Measurements from ENCODE around the gene PHACTR2. TPM values are rescaled to one million over a fixed set of nuclear protein-coding genes. Genes with fewer than 3 reads are reported as not detected.

PHACTR2 gene
- total and polyA plus RNA-seq, 2 of the 13 experiments (the other 11 are each of a cell fraction or from before 2014, with no cell fraction given) = 11.3 to 28.2 TPM

DNA sequence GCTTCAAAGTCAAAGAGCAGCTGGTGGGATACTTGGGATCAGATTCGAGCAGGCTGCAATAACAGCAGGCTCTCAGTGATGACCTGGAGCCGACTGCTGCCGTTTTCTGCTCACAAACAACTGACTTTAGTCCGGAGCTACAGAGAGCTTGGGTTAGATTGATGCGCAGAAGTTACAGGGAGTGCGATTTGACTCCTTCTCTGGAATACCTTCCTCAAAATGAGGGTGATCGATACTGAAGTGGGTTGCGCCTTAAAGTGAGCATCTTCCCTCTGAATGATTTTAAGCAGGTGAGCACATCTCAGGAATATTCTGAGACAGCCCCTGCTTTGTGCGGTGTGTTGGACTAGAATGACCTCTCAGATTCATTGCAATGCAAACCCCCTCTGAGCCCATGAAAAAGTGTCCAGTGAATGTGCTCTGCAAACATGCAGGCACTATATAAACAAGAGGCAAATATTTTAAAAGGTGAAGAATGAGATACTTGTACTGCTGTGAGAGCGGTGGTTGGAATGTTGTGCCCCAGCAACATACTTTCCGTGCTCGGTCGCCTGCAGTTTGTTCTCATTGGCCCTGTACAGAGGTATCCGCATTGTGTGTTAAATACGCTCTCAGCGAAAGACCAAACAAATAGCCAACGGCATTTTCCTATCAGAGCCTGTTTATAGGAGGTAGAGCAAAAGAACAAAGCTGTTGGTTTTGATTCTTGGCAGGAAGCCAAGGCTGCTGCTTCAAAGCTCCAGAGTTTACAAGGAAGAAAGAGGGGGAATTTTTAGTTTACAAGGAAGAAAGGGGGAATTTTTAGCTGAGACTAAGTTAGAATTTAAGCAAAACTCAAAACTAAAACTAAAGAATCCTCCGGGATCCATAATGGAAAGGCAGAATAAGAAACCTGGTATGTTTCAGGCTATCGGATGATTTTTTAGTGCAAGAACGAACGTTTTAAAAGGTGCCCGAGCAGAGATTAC is 67.7 kb downstream of the PHACTR2 start (continued):
- TF ChIP-seq, protein P1, sequence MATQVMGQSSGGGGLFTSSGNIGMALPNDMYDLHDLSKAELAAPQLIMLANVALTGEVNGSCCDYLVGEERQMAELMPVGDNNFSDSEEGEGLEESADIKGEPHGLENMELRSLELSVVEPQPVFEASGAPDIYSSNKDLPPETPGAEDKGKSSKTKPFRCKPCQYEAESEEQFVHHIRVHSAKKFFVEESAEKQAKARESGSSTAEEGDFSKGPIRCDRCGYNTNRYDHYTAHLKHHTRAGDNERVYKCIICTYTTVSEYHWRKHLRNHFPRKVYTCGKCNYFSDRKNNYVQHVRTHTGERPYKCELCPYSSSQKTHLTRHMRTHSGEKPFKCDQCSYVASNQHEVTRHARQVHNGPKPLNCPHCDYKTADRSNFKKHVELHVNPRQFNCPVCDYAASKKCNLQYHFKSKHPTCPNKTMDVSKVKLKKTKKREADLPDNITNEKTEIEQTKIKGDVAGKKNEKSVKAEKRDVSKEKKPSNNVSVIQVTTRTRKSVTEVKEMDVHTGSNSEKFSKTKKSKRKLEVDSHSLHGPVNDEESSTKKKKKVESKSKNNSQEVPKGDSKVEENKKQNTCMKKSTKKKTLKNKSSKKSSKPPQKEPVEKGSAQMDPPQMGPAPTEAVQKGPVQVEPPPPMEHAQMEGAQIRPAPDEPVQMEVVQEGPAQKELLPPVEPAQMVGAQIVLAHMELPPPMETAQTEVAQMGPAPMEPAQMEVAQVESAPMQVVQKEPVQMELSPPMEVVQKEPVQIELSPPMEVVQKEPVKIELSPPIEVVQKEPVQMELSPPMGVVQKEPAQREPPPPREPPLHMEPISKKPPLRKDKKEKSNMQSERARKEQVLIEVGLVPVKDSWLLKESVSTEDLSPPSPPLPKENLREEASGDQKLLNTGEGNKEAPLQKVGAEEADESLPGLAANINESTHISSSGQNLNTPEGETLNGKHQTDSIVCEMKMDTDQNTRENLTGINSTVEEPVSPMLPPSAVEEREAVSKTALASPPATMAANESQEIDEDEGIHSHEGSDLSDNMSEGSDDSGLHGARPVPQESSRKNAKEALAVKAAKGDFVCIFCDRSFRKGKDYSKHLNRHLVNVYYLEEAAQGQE (IDR thresholded peaks at IDR 0.05; ENCODE audit: borderline replicate concordance in 1 of 2, low read depth in 1 of 2, low read length in 2 of 2) = peak in 1 of 2 experiments; percentile 45; a peak in 1 of 4 replicates
- peak; percentile 14 for TF ChIP-seq YY1 (IDR thresholded peaks at IDR 0.05; ENCODE audit: insufficient read depth, insufficient replicate concordance, low read depth, low read length)
- TF ChIP-seq PITX1 (CRISPR knock-in tag; IDR thresholded peaks at IDR 0.05) = peak; percentile 75
- TF ChIP-seq BCL6 (CRISPR knock-in tag; IDR thresholded peaks at IDR 0.05) = peak; percentile 88
- TF ChIP-seq SIX4 (CRISPR knock-in tag; IDR thresholded peaks at IDR 0.05) = peak; percentile 78
- no peak for TF ChIP-seq ZNF333 (CRISPR knock-in tag; IDR thresholded peaks at IDR 0.05; ENCODE audit: borderline replicate concordance)
- TF ChIP-seq ATAD3A (CRISPR knock-in tag; IDR thresholded peaks at IDR 0.05) = no peak
- TF ChIP-seq ARNT2 (CRISPR knock-in tag; IDR thresholded peaks at IDR 0.05; ENCODE audit: low read depth) = peak; percentile 29; the same call in 1 of the 2 replicates
- no peak for TF ChIP-seq ZNF562 (CRISPR knock-in tag; IDR thresholded peaks at IDR 0.05; ENCODE audit: borderline replicate concordance)
- TF ChIP-seq ZNF143 (CRISPR knock-in tag; IDR thresholded peaks at IDR 0.05) = 0 out of 2 replicates have a peak, but pooled peaks have one; percentile 33
- TF ChIP-seq ZNF724P (CRISPR knock-in tag; IDR thresholded peaks at IDR 0.05; ENCODE audit: borderline replicate concordance) = 0 out of 2 replicates have a peak, but pooled peaks have one; percentile 29
- TF ChIP-seq ZNF589 (CRISPR knock-in tag; conservative IDR thresholded peaks at IDR 0.05) = no peak
- TF ChIP-seq YEATS4 (CRISPR knock-in tag; IDR thresholded peaks at IDR 0.05; ENCODE audit: borderline replicate concordance) = peak; percentile 48
- TF ChIP-seq ZBTB42 (CRISPR knock-in tag; IDR thresholded peaks at IDR 0.05) = no peak
- TF ChIP-seq, protein P2, sequence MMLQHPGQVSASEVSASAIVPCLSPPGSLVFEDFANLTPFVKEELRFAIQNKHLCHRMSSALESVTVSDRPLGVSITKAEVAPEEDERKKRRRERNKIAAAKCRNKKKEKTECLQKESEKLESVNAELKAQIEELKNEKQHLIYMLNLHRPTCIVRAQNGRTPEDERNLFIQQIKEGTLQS (CRISPR knock-in tag; IDR thresholded peaks at IDR 0.05) = 0 out of 2 replicates have a peak, but pooled peaks have one; percentile 53
- peak; percentile 65; the same call in 1 of the 2 replicates for TF ChIP-seq TP53 (CRISPR knock-in tag; conservative IDR thresholded peaks at IDR 0.05)
- TF ChIP-seq ZBTB3 (CRISPR knock-in tag; IDR thresholded peaks at IDR 0.05; ENCODE audit: borderline replicate concordance, low read depth) = no peak; the same call in 1 of the 2 replicates
- no peak for TF ChIP-seq MAFK (conservative IDR thresholded peaks at IDR 0.05 in 1 of 2, IDR thresholded peaks at IDR 0.05 in 1 of 2; ENCODE audit: low read length in 2 of 2)
- TF ChIP-seq JUNB (CRISPR knock-in tag; IDR thresholded peaks at IDR 0.05; ENCODE audit: borderline replicate concordance) = peak; percentile 42; the same call in 1 of the 2 replicates
- peak; percentile 90 for TF ChIP-seq MED1 (CRISPR knock-in tag; IDR thresholded peaks at IDR 0.05)
- TF ChIP-seq ZFP41 (CRISPR knock-in tag; IDR thresholded peaks at IDR 0.05; ENCODE audit: borderline replicate concordance) = no peak
- TF ChIP-seq PHF8 (CRISPR knock-in tag; IDR thresholded peaks at IDR 0.05) = no peak
- TF ChIP-seq ZNF547 (CRISPR knock-in tag; IDR thresholded peaks at IDR 0.05) = no peak
- 0 out of 2 replicates have a peak, but pooled peaks have one; percentile 18 for TF ChIP-seq ZNF343 (CRISPR knock-in tag; IDR thresholded peaks at IDR 0.05)
- no peak for TF ChIP-seq ATRX (CRISPR knock-in tag; IDR thresholded peaks at IDR 0.05; ENCODE audit: borderline replicate concordance)
- TF ChIP-seq, protein P3, sequence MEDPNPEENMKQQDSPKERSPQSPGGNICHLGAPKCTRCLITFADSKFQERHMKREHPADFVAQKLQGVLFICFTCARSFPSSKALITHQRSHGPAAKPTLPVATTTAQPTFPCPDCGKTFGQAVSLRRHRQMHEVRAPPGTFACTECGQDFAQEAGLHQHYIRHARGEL (CRISPR knock-in tag; IDR thresholded peaks at IDR 0.05) = no peak

All from HepG2 (cell line).